ENCODE measurements around the gene ZNF804B.

DNA sequence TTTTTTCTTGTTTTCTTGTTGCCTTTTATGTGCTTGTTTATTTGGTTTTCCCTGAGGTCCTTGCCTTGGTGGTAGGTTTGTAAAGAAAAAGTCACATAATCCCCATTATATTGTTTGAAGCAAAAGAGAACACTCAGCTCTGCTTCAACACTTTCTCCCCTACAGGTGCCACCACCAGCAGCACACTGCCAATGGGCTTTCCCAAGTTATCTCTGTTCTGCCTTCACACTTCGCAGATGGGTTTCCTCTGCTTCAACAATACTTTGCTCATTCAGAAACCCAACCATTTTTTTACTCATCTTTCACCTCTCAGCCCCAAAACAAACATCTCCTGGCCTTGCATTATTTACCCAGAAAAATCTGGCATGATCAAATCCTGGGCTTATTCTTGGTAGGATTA is 411.1 kb downstream of the ZNF804B start:
- TF ChIP-seq EZH2 (IDR thresholded peaks at IDR 0.05; ENCODE audit: borderline replicate concordance, low read depth, low read length, severe bottlenecking) (no peak), CTCF (IDR thresholded peaks at IDR 0.05; ENCODE audit: borderline replicate concordance, extremely low read depth, low read length, poor library complexity, severe bottlenecking) (no peak)

All from DND-41 (cell line).